Measurements from ENCODE around the gene TACC2.
"Not testable (repeated sequence)": the region's sequence is repeated elsewhere in the genome, so short reads cannot be mapped to it uniquely, and the experiment has no call there.

TACC2 gene

GRCh38 chr10:122096705-122097104 lies 107.7 kb downstream of the TACC2 start:
- no peak for DNase-seq

GRCh38 chr10:122097935-122098334 lies 109.0 kb downstream of the TACC2 start:
- no peak for DNase-seq

GRCh38 chr10:122098924-122099323 lies 110.0 kb downstream of the TACC2 start:
- peak; percentile 17 for DNase-seq

- no peak for DNase-seq
These were observed 110.6 kb downstream of the TACC2 start for GRCh38 chr10:122099562-122099961.

GRCh38 chr10:122102146-122102868 lies 113.3 kb downstream of the TACC2 start:
- peak; percentile 69 for DNase-seq

GRCh38 chr10:122102869-122103525 lies 114.0 kb downstream of the TACC2 start:
- no peak for DNase-seq

GRCh38 chr10:122103592-122103991 lies 114.6 kb downstream of the TACC2 start:
- DNase-seq, result no peak

- not testable (repeated sequence) for DNase-seq
These were observed 119.8 kb downstream of the TACC2 start for GRCh38 chr10:122108786-122109185.

- no peak for DNase-seq
These were observed 123.2 kb downstream of the TACC2 start for GRCh38 chr10:122112021-122112616.

GRCh38 chr10:122112625-122113160 lies 123.7 kb downstream of the TACC2 start:
- peak; percentile 62 for DNase-seq

- DNase-seq, result peak; percentile 9
These were observed 124.4 kb downstream of the TACC2 start for GRCh38 chr10:122113161-122113944.

GRCh38 chr10:122113945-122114747 lies 125.2 kb downstream of the TACC2 start:
- no peak for DNase-seq

GRCh38 chr10:122115874-122116273 lies 126.9 kb downstream of the TACC2 start:
- DNase-seq, result no peak

- DNase-seq, result no peak
These were observed 127.4 kb downstream of the TACC2 start for GRCh38 chr10:122116331-122116730.

- no peak for DNase-seq
These were observed 128.5 kb downstream of the TACC2 start for GRCh38 chr10:122117475-122117874.

- no peak for DNase-seq
These were observed 131.2 kb downstream of the TACC2 start for GRCh38 chr10:122120008-122120744.

GRCh38 chr10:122121059-122121458 lies 132.1 kb downstream of the TACC2 start:
- DNase-seq, result peak; percentile 5

- DNase-seq, result no peak
These were observed 133.5 kb downstream of the TACC2 start for GRCh38 chr10:122122493-122122892.

GRCh38 chr10:122123186-122123585 lies 134.2 kb downstream of the TACC2 start:
- DNase-seq, result no peak

GRCh38 chr10:122124342-122124741 lies 135.4 kb downstream of the TACC2 start:
- DNase-seq, result no peak

GRCh38 chr10:122124808-122125207 lies 135.8 kb downstream of the TACC2 start:
- no peak for DNase-seq
